Ovary (tissue), 9 donors: ENCODE measurements around the gene CD24. TPM values are rescaled to one million over a fixed set of nuclear protein-coding genes. Genes with fewer than 3 reads are reported as not detected.

Experiments
- DNase-seq, 5 donors: peaks; one replicate each; pipeline ENCODE4 v3.0.0-alpha.2; 2019 to 2020
- H3K27ac ChIP-seq, 2 donors: fragments of 200-600 bp; one replicate each; pipeline versions ENCODE4 v1.5.1 to v1.8.0; 2019 to 2022
- H3K27me3 ChIP-seq: fragments of 200-600 bp; one replicate; pipeline ENCODE4 v1.8.0; 2022
- H3K36me3 ChIP-seq: fragments of 200-600 bp; sonication (generic); one replicate; pipeline ENCODE4 v1.5.1; 2019
- H3K4me1 ChIP-seq: one replicate; pipeline ENCODE4 v1.8.1; 2013; ENCODE audit warnings: mild to moderate bottlenecking, moderate library complexity; ENCODE audit not compliant: insufficient read depth
- H3K4me3 ChIP-seq: fragments of 200-600 bp; sonication (generic); one replicate; pipeline ENCODE4 v1.5.1; 2017
- H3K9me3 ChIP-seq, 2 donors: fragments of 200-600 bp in 1 of 2; sonication (generic) in 1 of 2; one replicate each; pipeline versions ENCODE4 v1.5.1 to v1.8.1; 2013 to 2019; ENCODE audit warnings: mild to moderate bottlenecking in 1 of 2, moderate library complexity in 1 of 2
- EP300 ChIP-seq: sonication (generic); formaldehyde crosslinking; IDR thresholded peaks from one replicate; pipeline ENCODE4 v1.6.1; 2017; ENCODE audit warnings: antibody characterized with exemption
- POLR2A ChIP-seq: fragments of 450-650 bp; IDR thresholded peaks from one replicate; pipeline ENCODE4 v1.6.1; 2017; ENCODE audit warnings: antibody characterized with exemption, mild to moderate bottlenecking, moderate library complexity
- WGBS, 3 donors: extraction: QIAGEN DNeasy Blood & Tissue Kit in 1 of 3; methylation state at CpG; one replicate each; pipeline versions ENCODE4 v1.1.5 to v1.1.7; 2013 to 2017; 5-methylcytosine and 5-hydroxymethylcytosine counted together
- intact Hi-C, 4 donors: fragments of 100-400 bp; cut with DNase I; formaldehyde crosslinking; loops; one replicate each; pipeline versions ENCODE4 v1.11.0 to v1.15.1; 2022 to 2023
- polyA plus RNA-seq, 2 donors: library from polyadenylated mRNA; stranded (reverse); fragments of 200-250 nt in 1 of 2; fragments of 350-450 nt in 1 of 2; fragmentation: Illumina TruSeq in 1 of 2; extraction: RNeasy Lipid Tissue Mini Kit (QIAGEN cat#74804) in 1 of 2; gene quantifications; one replicate each; pipeline ENCODE4 v1.2.3, GENCODE V29; 2013 to 2014
- total RNA-seq, 7 donors: library from RNA; depleted of rRNA in 2 of 7; stranded (reverse); fragments of >200 nt in 2 of 7; fragmentation: NEBNext Ultra II Directional in 3 of 7; extraction: Animal tissue kit (Norgen Biotek cat#: 25700) in 3 of 7; gene quantifications; one replicate each; pipeline versions ENCODE4 v1.1.0 to v1.2.4, GENCODE V29; 2016 to 2023
- TF ChIP-seq, protein P1 (sequence below), 3 donors: fragments of 450-650 bp in 2 of 3; fragments of 200-600 bp in 1 of 3; IDR thresholded peaks; one replicate each; pipeline versions ENCODE4 v1.5.1 to v1.8.0; 2016 to 2022; ENCODE audit warnings: antibody characterized with exemption in 3 of 3, mild to moderate bottlenecking in 1 of 3
- donor health status: DM: no; HTN: no; CAD: no; lungs with moderate emphysema.
- donor health status: DM: no; HTN: no; CAD: no.
- donor health status: Bipolar disorder and iron deficiency.
- donor health status: DM: yes; HTN: yes; CAD: no.
- donor health status: DM: no; HTN: no; CAD: no.
- donor health status: DM: yes; HTN: yes; CAD: no.

Gene CD24
- total and polyA plus RNA-seq, 9 donors = 0.20 to 139 (median 8.0) TPM

GRCh38 chr6:106964954-106965353 is 9.6 kb downstream of the CD24 start:
- TF ChIP-seq POLR2A = no peak
- no peak for TF ChIP-seq EP300
- TF ChIP-seq, protein P1, sequence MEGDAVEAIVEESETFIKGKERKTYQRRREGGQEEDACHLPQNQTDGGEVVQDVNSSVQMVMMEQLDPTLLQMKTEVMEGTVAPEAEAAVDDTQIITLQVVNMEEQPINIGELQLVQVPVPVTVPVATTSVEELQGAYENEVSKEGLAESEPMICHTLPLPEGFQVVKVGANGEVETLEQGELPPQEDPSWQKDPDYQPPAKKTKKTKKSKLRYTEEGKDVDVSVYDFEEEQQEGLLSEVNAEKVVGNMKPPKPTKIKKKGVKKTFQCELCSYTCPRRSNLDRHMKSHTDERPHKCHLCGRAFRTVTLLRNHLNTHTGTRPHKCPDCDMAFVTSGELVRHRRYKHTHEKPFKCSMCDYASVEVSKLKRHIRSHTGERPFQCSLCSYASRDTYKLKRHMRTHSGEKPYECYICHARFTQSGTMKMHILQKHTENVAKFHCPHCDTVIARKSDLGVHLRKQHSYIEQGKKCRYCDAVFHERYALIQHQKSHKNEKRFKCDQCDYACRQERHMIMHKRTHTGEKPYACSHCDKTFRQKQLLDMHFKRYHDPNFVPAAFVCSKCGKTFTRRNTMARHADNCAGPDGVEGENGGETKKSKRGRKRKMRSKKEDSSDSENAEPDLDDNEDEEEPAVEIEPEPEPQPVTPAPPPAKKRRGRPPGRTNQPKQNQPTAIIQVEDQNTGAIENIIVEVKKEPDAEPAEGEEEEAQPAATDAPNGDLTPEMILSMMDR (IDR thresholded peaks at IDR 0.05) = no peak
- no peaks in the 10 kb centered on the region for H3K9me3 ChIP-seq
- H3K4me1 ChIP-seq = no peaks in the 10 kb centered on the region
- no peaks in the 10 kb centered on the region for H3K27me3 ChIP-seq
- WGBS, 3 donors = 70 to 81% (median 75%) methylated on average over 1 of the region's 1 CpG
- H3K4me3 ChIP-seq = no peak overlapping the region
- no peak overlapping the region for H3K27ac ChIP-seq
- H3K36me3 ChIP-seq = no peaks in the 10 kb centered on the region
- intact Hi-C loops = no loop called here
- DNase-seq = no peak

DNA sequence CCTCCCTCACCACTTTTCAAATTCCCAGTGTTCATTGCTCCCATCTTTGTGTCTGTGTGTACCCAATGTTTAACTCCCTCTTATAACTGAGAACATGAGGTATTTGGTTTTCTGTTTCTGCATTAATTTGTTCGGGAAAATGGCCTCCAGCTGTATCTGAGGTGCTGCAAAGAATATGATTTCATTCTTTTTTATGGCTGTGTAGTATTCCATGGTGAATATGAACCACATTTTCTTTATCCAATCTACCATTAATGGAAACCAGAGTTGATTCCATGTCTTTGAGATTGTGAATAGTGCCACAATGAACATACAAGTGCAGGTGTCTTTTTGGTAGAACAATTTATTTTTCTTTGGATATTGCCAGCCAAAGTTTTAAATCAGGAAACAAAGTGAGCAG is 10.4 kb downstream of the CD24 start:
- 54 to 75% (median 54%) methylated on average over 1 of the region's 1 CpG for WGBS, 3 donors
- Histone ChIP-seq H3K27ac (no peak overlapping the region), H3K36me3 (no peaks in the 10 kb centered on the region), H3K4me3 (no peak overlapping the region), H3K4me1 (no peaks in the 10 kb centered on the region), H3K9me3 (no peaks in the 10 kb centered on the region), H3K27me3 (no peaks in the 10 kb centered on the region)
- DNase-seq = no peak
- TF ChIP-seq POLR2A = no peak
- TF ChIP-seq, protein P1 (IDR thresholded peaks at IDR 0.05) = no peak
- TF ChIP-seq EP300 = no peak
- intact Hi-C loops = no loop called here

DNA sequence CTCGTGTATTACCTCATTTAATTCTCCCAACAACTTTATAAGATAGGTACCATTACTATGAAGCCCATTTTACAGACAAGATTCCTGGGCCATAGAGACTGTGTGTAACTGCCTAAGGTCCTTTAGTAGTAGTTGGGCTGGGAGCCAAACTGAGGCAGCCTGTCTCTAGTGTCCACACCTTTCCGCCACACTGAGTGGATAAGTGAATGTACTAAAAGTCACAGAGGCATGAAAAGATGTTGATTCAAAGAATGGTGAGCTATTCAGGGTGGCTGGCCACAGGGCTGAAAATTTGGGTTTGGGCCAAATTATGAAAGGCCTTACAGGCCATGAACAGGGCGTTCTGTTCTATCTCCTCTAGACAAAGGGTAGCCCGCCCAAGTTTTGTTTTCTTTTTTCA is 11.0 kb downstream of the CD24 start:
- no peak for DNase-seq
- Histone ChIP-seq H3K4me1 (no peaks in the 10 kb centered on the region), H3K4me3 (no peak overlapping the region), H3K36me3 (no peaks in the 10 kb centered on the region), H3K27me3 (no peaks in the 10 kb centered on the region), H3K9me3 (no peaks in the 10 kb centered on the region), H3K27ac (no peak overlapping the region)
- 72 to 85% (median 82%) methylated on average over 4 of the region's 4 CpGs for WGBS, 3 donors
- no peak for TF ChIP-seq EP300
- TF ChIP-seq, protein P1 (IDR thresholded peaks at IDR 0.05) = no peak
- intact Hi-C loops = no loop called here

- H3K9me3 ChIP-seq = no peaks in the 10 kb centered on the region
- intact Hi-C loops = no loop called here
- TF ChIP-seq POLR2A (no peak), EP300 (no peak)
- TF ChIP-seq, protein P1 (IDR thresholded peaks at IDR 0.05) = no peak
- no peaks in the 10 kb centered on the region for H3K36me3 ChIP-seq
- 46 to 58% (median 48%) methylated on average over 2 of the region's 2 CpGs for WGBS, 3 donors
- H3K27me3 ChIP-seq = no peaks in the 10 kb centered on the region
- no peak overlapping the region for H3K27ac ChIP-seq
- H3K4me3 ChIP-seq = no peak overlapping the region
- no peak for DNase-seq
- no peaks in the 10 kb centered on the region for H3K4me1 ChIP-seq
Measured at GRCh38 chr6:106961801-106962200, 12.7 kb downstream of the CD24 start.

DNA sequence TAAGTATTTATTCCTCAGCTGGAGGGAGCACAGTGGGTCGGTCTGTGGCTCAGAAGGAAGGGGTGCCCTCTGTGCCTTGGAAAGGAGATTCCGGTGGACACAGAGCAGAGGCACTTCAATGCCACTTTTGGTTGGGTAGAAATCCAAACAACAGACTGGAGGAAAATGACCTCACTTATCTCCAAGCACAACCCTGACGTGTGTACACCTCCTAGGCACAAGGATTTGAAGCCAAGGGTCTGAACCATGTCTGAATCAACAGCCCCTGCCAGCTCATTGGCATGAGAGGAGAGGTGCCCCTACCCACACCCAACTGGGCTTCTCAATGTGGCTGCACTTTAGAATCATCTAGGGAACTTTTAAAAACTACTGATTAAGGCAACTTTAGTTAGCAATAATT is 13.4 kb downstream of the CD24 start:
- DNase-seq = no peak
- H3K4me1 ChIP-seq = no peaks in the 10 kb centered on the region
- TF ChIP-seq POLR2A (no peak), EP300 (no peak)
- TF ChIP-seq, protein P1 (IDR thresholded peaks at IDR 0.05) = no peak
- H3K36me3 ChIP-seq = no peaks in the 10 kb centered on the region
- no peaks in the 10 kb centered on the region for H3K27me3 ChIP-seq
- intact Hi-C loops = no loop called here
- no peak overlapping the region for H3K4me3 ChIP-seq
- H3K9me3 ChIP-seq = no peaks in the 10 kb centered on the region
- no peak overlapping the region for H3K27ac ChIP-seq
- 66 to 78% (median 74%) methylated on average over 3 of the region's 3 CpGs for WGBS, 3 donors
